ENCODE measurements around the gene ST6GALNAC6.
"Not testable (repeated sequence)": the region's sequence is repeated elsewhere in the genome, so short reads cannot be mapped to it uniquely, and the experiment has no call there.

Gene ST6GALNAC6

GRCh38 chr9:127873223-127873691 lies 26.1 kb downstream of the ST6GALNAC6 start:
- DNase-seq (ENCODE audit: low spot score): no peak

GRCh38 chr9:127872369-127873222 lies 26.8 kb downstream of the ST6GALNAC6 start:
- no peak for DNase-seq (ENCODE audit: low spot score)

GRCh38 chr9:127871531-127871930 lies 27.9 kb downstream of the ST6GALNAC6 start:
- DNase-seq (ENCODE audit: low spot score): no peak

GRCh38 chr9:127870887-127871286 lies 28.5 kb downstream of the ST6GALNAC6 start:
- DNase-seq (ENCODE audit: low spot score): no peak

GRCh38 chr9:127870153-127870491 lies 29.3 kb downstream of the ST6GALNAC6 start:
- DNase-seq (ENCODE audit: low spot score): not testable (repeated sequence)

GRCh38 chr9:127869310-127870152 lies 29.9 kb downstream of the ST6GALNAC6 start:
- peak; percentile 74 for DNase-seq (ENCODE audit: low spot score)

GRCh38 chr9:127868278-127868902 lies 31.0 kb downstream of the ST6GALNAC6 start:
- DNase-seq (ENCODE audit: low spot score): no peak

- DNase-seq (ENCODE audit: low spot score): no peak
Observed at GRCh38 chr9:127867356-127868277, 31.8 kb downstream of the ST6GALNAC6 start.

GRCh38 chr9:127866535-127866934 lies 32.9 kb downstream of the ST6GALNAC6 start:
- no peak for DNase-seq (ENCODE audit: low spot score)

- no peak for DNase-seq (ENCODE audit: low spot score)
Observed at GRCh38 chr9:127865645-127866464, 33.5 kb downstream of the ST6GALNAC6 start.

- DNase-seq (ENCODE audit: low spot score): no peak
Observed at GRCh38 chr9:127863191-127863621, 36.2 kb downstream of the ST6GALNAC6 start.

- DNase-seq (ENCODE audit: low spot score): no peak
Observed at GRCh38 chr9:127862075-127863011, 37.1 kb downstream of the ST6GALNAC6 start.

GRCh38 chr9:127860779-127861178 lies 38.6 kb downstream of the ST6GALNAC6 start:
- DNase-seq (ENCODE audit: low spot score): no peak

- DNase-seq (ENCODE audit: low spot score): no peak
Observed at GRCh38 chr9:127860260-127860659, 39.1 kb downstream of the ST6GALNAC6 start.

GRCh38 chr9:127858041-127858512 lies 41.3 kb downstream of the ST6GALNAC6 start:
- no peak for DNase-seq (ENCODE audit: low spot score)

- DNase-seq (ENCODE audit: low spot score): no peak
Observed at GRCh38 chr9:127857278-127857677, 42.1 kb downstream of the ST6GALNAC6 start.

- no peak for DNase-seq (ENCODE audit: low spot score)
Observed at GRCh38 chr9:127856729-127857116, 42.7 kb downstream of the ST6GALNAC6 start.

GRCh38 chr9:127856094-127856728 lies 43.2 kb downstream of the ST6GALNAC6 start:
- DNase-seq (ENCODE audit: low spot score): no peak

- DNase-seq (ENCODE audit: low spot score): no peak
Observed at GRCh38 chr9:127855522-127855921, 43.9 kb downstream of the ST6GALNAC6 start.

Measured in SW480 (cell line).